ENCODE measurements around the gene ARHGEF26. TPM values are rescaled to one million over a fixed set of nuclear protein-coding genes. Genes with fewer than 3 reads are reported as not detected.

The ARHGEF26 gene
- total RNA-seq, 2 donors from 2014 or later, result 6.9 to 8.1 TPM

- TF ChIP-seq CTCF (IDR thresholded peaks at IDR 0.05), result no peak
- no peak for DNase-seq (ENCODE audit: low spot score)
- no peaks in the 10 kb centered on the region for H3K4me1 ChIP-seq
- no peak overlapping the region for H3K4me3 ChIP-seq
- no peaks in the 10 kb centered on the region for H3K27me3 ChIP-seq
- no peak overlapping the region for H3K27ac ChIP-seq
- H3K36me3 ChIP-seq, result no peaks in the 10 kb centered on the region
- H3K9me3 ChIP-seq, result no peaks in the 10 kb centered on the region
These were observed 114.1 kb downstream of the ARHGEF26 start for GRCh38 chr3:154235330-154235729.

GRCh38 chr3:154236331-154236730, 115.1 kb downstream of the ARHGEF26 start:
- H3K27ac ChIP-seq, result no peak overlapping the region
- H3K27me3 ChIP-seq, result no peaks in the 10 kb centered on the region
- H3K36me3 ChIP-seq, result no peaks in the 10 kb centered on the region
- DNase-seq (ENCODE audit: low spot score), result no peak
- no peaks in the 10 kb centered on the region for H3K4me1 ChIP-seq
- no peaks in the 10 kb centered on the region for H3K9me3 ChIP-seq
- no peak for TF ChIP-seq CTCF (IDR thresholded peaks at IDR 0.05)
- H3K4me3 ChIP-seq, result no peak overlapping the region

- Histone ChIP-seq H3K27me3 (no peaks in the 10 kb centered on the region), H3K4me1 (peaks cover 0 to 10% of the 10 kb centered on the region in 2 donors), H3K36me3 (no peaks in the 10 kb centered on the region), H3K9me3 (no peaks in the 10 kb centered on the region), H3K27ac (no peak overlapping the region), H3K4me3 (no peak overlapping the region)
- no peak for DNase-seq (ENCODE audit: low spot score)
- no peak for TF ChIP-seq CTCF (IDR thresholded peaks at IDR 0.05)
These were observed 119.0 kb downstream of the ARHGEF26 start for GRCh38 chr3:154240235-154240634.

- peak overlapping the region in 1 of 2 donors; percentile 24 for H3K27ac ChIP-seq
- DNase-seq (ENCODE audit: low spot score), result no peak
- no peaks in the 10 kb centered on the region for H3K9me3 ChIP-seq
- H3K4me1 ChIP-seq, result peaks cover 0 to 14% of the 10 kb centered on the region in 2 donors
- TF ChIP-seq CTCF (IDR thresholded peaks at IDR 0.05), result no peak
- no peak overlapping the region for H3K4me3 ChIP-seq
- H3K27me3 ChIP-seq, result no peaks in the 10 kb centered on the region
- H3K36me3 ChIP-seq, result no peaks in the 10 kb centered on the region
These were observed 120.3 kb downstream of the ARHGEF26 start for GRCh38 chr3:154241496-154241895.

- no peak for TF ChIP-seq CTCF (IDR thresholded peaks at IDR 0.05)
- no peaks in the 10 kb centered on the region for H3K9me3 ChIP-seq
- no peaks in the 10 kb centered on the region for H3K36me3 ChIP-seq
- H3K4me1 ChIP-seq, result peaks cover 0 to 14% of the 10 kb centered on the region in 2 donors
- DNase-seq (ENCODE audit: low spot score), result no peak
- H3K27me3 ChIP-seq, result no peaks in the 10 kb centered on the region
- H3K4me3 ChIP-seq, result no peak overlapping the region
- peak overlapping the region; percentile 50 to 68 for H3K27ac ChIP-seq
These were observed 121.6 kb downstream of the ARHGEF26 start for GRCh38 chr3:154242766-154243165.

- H3K27me3 ChIP-seq, result no peaks in the 10 kb centered on the region
- no peaks in the 10 kb centered on the region for H3K36me3 ChIP-seq
- no peak overlapping the region for H3K4me3 ChIP-seq
- H3K27ac ChIP-seq, result peak overlapping the region; percentile 50 to 68
- TF ChIP-seq CTCF (IDR thresholded peaks at IDR 0.05), result no peak
- DNase-seq (ENCODE audit: low spot score), result no peak
- no peaks in the 10 kb centered on the region for H3K9me3 ChIP-seq
- H3K4me1 ChIP-seq, result peaks cover 0 to 14% of the 10 kb centered on the region in 2 donors
These were observed 122.2 kb downstream of the ARHGEF26 start for GRCh38 chr3:154243353-154243752.
